IPS-NIHi11 (cell line): ENCODE results near the gene ASH1L.
A peak's percentile ranks its signal among the peaks of the same experiment; 100 is the strongest.
"Not testable (repeated sequence)": the region's sequence is repeated elsewhere in the genome, so short reads cannot be mapped to it uniquely, and the experiment has no call there.

ENCODE experiments used
- DNase-seq: peaks from one replicate; pipeline ENCODE4 v3.0.0; 2012; ENCODE audit warnings: mixed read lengths, low spot score

ASH1L gene

GRCh38 chr1:155562581-155563376, at the start of gene ASH1L:
Gene ASH1L, minus strand, starts transcription at chr1:155562803. Its CDS starts 41,284 bp downstream, at chr1:155521519.
- peak; percentile 94 for DNase-seq

GRCh38 chr1:155610257-155610647, 47.6 kb upstream of the ASH1L start:
- DNase-seq, result not testable (repeated sequence)

GRCh38 chr1:155609515-155610256, 47.1 kb upstream of the ASH1L start, which contains the start of gene MSTO1:
Gene MSTO1, plus strand, starts transcription at chr1:155610218. Its CDS starts 31 bp downstream, at chr1:155610249.
- DNase-seq, result peak; percentile 94

- DNase-seq, result no peak
Observed at GRCh38 chr1:155608888-155609225, 46.3 kb upstream of the ASH1L start.

- no peak for DNase-seq
Observed at GRCh38 chr1:155607708-155608107, 45.1 kb upstream of the ASH1L start.

- not testable (repeated sequence) for DNase-seq
Observed at GRCh38 chr1:155599828-155600572, 37.4 kb upstream of the ASH1L start.

GRCh38 chr1:155598842-155599331, 36.3 kb upstream of the ASH1L start:
- DNase-seq, result no peak

- DNase-seq, result no peak
Observed at GRCh38 chr1:155596864-155597263, 34.3 kb upstream of the ASH1L start.

- DNase-seq, result not testable (repeated sequence)
Observed at GRCh38 chr1:155595877-155596474, 33.4 kb upstream of the ASH1L start.

GRCh38 chr1:155591770-155592169, 29.2 kb upstream of the ASH1L start:
- peak; percentile 31 for DNase-seq

- DNase-seq, result not testable (repeated sequence)
Observed at GRCh38 chr1:155590516-155591247, 28.1 kb upstream of the ASH1L start.

GRCh38 chr1:155589282-155589681, 26.7 kb upstream of the ASH1L start:
- DNase-seq, result not testable (repeated sequence)

GRCh38 chr1:155583846-155584245, 21.2 kb upstream of the ASH1L start:
- DNase-seq, result not testable (repeated sequence)

- DNase-seq, result not testable (repeated sequence)
Observed at GRCh38 chr1:155575608-155576007, 13.0 kb upstream of the ASH1L start.

- DNase-seq, result no peak
Observed at GRCh38 chr1:155574077-155574476, 11.5 kb upstream of the ASH1L start.

GRCh38 chr1:155570593-155570990, 8.0 kb upstream of the ASH1L start:
- no peak for DNase-seq

GRCh38 chr1:155569988-155570592, 7.5 kb upstream of the ASH1L start:
- DNase-seq, result no peak

- DNase-seq, result not testable (repeated sequence)
Observed at GRCh38 chr1:155563377-155564022, 897 bp upstream of the ASH1L start.

- peak; percentile 66 for DNase-seq
Observed at GRCh38 chr1:155561779-155562580, 623 bp downstream of the ASH1L start.
